Measurements from ENCODE around the gene MRPL20.
A peak's percentile ranks its signal among the peaks of the same experiment; 100 is the strongest.
"Not testable (repeated sequence)": the region's sequence is repeated elsewhere in the genome, so short reads cannot be mapped to it uniquely, and the experiment has no call there.

MRPL20 gene

GRCh38 chr1:1425753-1426495 is 18.8 kb upstream of the MRPL20 start:
- no peak for DNase-seq

DNA sequence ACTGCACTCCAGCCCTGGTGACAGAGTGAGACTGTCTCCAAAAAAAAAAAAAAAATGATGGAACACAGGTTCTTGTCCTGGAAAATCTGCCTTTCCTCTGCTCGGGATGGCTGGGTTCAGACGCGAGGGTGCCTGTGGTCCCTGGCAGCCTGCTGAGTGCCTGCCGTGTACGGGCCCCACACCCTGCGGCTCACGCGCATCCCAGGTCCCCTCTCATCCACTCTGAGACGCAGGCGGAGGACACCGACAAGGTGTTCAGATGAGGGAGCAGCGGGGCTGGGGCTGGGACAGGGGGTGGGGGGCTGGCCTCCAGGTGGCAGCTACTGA is 18.3 kb upstream of the MRPL20 start:
- DNase-seq, result no peak

GRCh38 chr1:1424707-1425106 is 17.6 kb upstream of the MRPL20 start:
- no peak for DNase-seq

GRCh38 chr1:1423245-1423597 is 16.1 kb upstream of the MRPL20 start:
- no peak for DNase-seq

DNA sequence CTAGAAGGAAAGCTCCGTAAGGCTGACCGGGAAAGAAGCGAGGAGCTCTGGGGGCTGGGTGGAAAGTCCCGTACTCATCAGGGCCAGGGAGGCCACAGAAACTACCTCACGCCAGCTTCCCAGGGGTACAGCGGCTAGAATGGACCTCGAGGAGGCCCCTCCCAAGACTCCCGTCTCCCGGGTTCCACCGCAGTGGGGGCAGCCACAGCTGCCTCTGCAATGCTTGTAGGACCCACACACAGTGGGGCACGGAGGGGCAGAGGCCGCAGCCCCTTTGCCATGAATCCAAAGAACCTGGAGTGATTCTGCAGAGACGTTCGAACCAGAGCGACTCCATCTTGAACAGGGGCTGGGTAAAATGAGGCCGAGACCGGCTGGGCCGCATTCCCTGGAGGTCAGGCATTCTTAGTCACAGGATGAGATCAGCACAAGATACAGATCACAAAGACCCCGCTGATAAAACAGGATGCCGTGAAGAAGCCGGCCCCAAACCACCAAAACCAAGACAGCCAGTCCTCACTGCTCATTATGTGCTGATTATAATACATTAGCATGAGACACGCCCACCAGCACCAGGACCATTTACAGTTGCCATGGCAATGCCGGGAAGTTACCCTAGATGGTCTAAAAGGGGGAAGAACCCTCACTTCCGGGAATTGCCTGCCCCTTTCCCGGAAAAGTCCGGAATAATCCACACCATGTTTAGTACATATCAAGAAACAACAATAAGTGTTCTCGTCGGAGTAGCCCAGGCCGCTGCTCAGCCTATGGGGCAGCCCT is 15.6 kb upstream of the MRPL20 start:
- DNase-seq, result no peak

- DNase-seq, result no peak
Observed at GRCh38 chr1:1421907-1422464, 14.9 kb upstream of the MRPL20 start.

- no peak for DNase-seq
Observed at GRCh38 chr1:1421147-1421906, 14.2 kb upstream of the MRPL20 start, which contains the start of gene ANKRD65. Gene ANKRD65, minus strand, starts transcription at chr1:1421276. Its CDS starts 271 bp downstream, at chr1:1421005.

DNA sequence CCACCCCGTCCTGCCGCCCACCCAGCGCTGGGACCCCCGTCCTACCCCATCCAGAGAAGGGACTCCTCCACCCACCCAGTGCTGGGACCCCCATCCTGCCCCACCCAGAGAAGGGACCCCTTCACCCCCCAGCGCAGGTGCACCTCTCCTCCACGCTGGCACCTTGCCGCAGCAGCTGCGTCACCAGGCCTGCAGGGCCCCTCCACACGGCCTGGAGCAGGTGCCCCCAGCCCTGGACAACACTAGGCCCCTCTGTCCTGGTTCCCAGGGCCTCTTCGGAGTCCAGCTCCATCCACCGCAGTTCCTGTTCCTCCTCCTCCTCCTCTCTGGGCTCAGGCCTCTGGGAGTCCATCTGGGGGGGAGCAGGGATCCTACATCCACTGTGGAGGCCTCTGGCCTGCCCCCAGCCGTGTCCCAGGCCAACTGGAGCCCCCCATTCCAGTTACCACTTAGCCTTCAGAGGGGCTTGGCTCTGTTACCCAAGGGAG is 13.6 kb upstream of the MRPL20 start:
- no peak for DNase-seq

GRCh38 chr1:1419813-1420653 is 12.9 kb upstream of the MRPL20 start:
- no peak for DNase-seq

- no peak for DNase-seq
Observed at GRCh38 chr1:1419363-1419812, 12.3 kb upstream of the MRPL20 start.

DNA sequence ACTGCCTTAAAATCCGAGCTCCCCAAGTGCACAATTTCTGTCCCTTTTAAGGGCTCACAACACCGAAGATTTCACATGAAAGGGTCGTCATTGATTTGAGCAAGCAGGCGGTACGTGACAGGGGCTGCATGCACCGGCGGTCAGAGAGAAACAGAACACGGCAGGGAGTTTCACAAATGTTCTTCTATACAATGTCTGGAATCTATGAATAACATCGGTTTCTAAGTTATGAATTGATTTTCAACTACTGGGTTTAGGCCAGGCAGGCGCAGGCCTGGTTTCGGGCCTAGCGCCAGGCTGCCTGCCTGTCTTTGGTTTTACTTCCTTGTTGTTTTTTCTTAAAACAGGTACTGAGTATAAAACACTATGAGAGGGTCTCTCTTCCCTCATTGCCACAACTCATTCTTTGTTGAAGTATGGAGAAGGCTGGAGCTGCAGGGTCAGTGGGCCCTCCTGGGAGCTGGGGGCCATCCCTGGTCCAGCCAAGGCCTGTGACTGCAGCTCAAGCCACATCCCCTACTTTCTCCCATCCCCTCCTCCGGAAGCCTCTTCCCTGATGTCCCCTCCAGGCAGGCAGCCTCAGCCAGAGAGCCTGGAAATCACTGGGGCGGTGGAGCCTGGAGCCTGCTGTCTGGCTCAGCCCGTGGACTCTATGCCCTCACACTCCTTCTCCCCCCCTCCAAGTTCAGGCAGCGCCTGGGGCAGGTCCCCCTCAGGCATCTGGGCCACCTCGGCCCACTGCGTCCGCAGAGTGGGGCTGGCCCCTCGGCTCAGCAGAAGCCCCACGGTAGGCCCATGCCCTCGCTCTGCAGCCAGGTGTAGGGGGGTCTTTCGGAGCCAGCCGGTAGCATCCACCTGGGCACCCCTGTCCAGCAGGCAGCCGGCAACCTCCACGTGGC is 11.6 kb upstream of the MRPL20 start:
- no peak for DNase-seq

GRCh38 chr1:1417825-1418463 is 10.9 kb upstream of the MRPL20 start:
- not testable (repeated sequence) for DNase-seq

GRCh38 chr1:1417396-1417795 is 10.3 kb upstream of the MRPL20 start:
- not testable (repeated sequence) for DNase-seq

- no peak for DNase-seq
Observed at GRCh38 chr1:1415751-1416150, 8.7 kb upstream of the MRPL20 start.

GRCh38 chr1:1412311-1412902 is 5.3 kb upstream of the MRPL20 start:
- DNase-seq, result peak; percentile 56

GRCh38 chr1:1411626-1412025 is 4.5 kb upstream of the MRPL20 start:
- no peak for DNase-seq

DNA sequence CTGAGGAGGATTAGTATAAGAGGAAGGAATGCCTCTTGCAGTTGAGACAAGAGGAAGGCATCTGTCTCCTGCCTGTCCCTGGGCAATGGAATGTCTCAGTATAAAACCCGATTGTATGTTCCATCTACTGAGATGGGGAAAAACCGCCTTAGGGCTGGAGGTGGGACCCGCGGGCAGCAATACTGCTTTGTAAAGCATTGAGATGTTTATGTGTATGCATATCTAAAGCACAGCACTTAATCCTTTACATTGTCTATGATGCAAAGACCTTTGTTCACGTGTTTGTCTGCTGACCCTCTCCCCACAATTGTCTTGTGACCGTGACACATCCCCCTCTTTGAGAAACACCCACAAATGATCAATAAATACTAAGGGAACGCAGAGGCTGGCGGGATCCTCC is 3.1 kb upstream of the MRPL20 start:
- not testable (repeated sequence) for DNase-seq

- peak; percentile 42 for DNase-seq
Observed at GRCh38 chr1:1407636-1408318, 684 bp upstream of the MRPL20 start.

DNA sequence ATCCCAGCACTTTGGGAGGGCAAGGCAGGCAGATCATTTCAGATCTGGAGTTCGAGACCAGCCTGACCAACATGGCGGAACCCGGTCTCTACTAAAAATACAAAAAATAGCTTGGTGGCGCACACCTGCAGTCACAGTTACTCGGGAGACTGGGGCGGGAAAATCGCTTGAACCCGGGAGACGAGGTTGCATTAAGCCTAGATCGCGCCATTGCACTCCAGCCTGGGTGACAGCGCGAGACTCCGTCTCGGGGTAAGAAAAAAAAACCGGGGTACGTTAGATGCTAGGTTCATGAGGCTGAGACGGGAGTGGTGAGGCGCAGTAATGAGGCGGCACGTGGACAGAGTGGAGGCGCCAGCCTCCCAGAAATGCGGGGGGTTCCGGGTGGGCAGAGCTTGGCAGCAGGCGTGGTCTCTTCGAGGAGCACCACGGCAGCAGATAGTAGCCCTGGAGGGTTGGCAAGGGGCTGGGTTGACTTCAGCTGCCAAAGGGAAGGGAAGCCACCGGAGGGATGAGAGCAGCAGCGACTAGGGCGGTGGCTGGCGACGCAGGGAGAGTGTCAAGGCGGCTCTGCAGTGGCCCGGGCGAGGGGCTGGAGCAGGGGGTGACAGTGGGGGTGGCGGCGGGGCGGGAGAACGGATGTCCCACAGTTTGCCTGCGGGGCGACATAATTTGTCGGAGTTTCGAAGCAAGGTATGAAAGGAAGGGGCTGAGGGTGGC is 832 bp downstream of the MRPL20 start:
- DNase-seq, result no peak
